WTC11 (cell line): Measurements from ENCODE around the gene FFAR1. TPM values are rescaled to one million over a fixed set of nuclear protein-coding genes. Genes with fewer than 3 reads are reported as not detected.

Source experiments
- ATAC-seq: fragments of 200-7000 bp; cut with Tn5 transposase; 2 replicates; pipeline ENCODE4 v1.10.0; 2021; ENCODE audit warnings: mild to moderate bottlenecking, moderate library complexity
- CTCF ChIA-PET: fragments of 300-600 bp; sonication (Branson Sonifier 250); formaldehyde crosslinking; loops from one replicate; lab custom pipeline; 2021; ENCODE audit warnings: antibody characterized with exemption; lab: Charles Lee
- POLR2A ChIA-PET: fragments of 350-600 bp; sonication (Branson Sonifier 250); formaldehyde crosslinking; loops from one replicate; lab custom pipeline; 2021; ENCODE audit warnings: antibody characterized with exemption; lab: Charles Lee
- DNase-seq: peaks from one replicate; pipeline ENCODE4 v3.0.0; 2021; ENCODE audit warnings: low spot score
- H3K27ac Mint-ChIP-seq: 2 replicates; pipeline ENCODE4 v1.8.0; 2021; ENCODE audit warnings: mixed read lengths
- H3K27me3 Mint-ChIP-seq: 2 replicates; pipeline ENCODE4 v1.8.0; 2021; ENCODE audit warnings: low read depth, mild to moderate bottlenecking, moderate library complexity, mixed read lengths
- H3K36me3 Mint-ChIP-seq: 2 replicates; pipeline ENCODE4 v1.8.0; 2021; ENCODE audit warnings: mixed read lengths
- H3K4me1 Mint-ChIP-seq: 2 replicates; pipeline ENCODE4 v1.8.0; 2022; ENCODE audit warnings: mixed read lengths
- H3K4me3 Mint-ChIP-seq: 2 replicates; pipeline ENCODE4 v1.8.0; 2021; ENCODE audit warnings: mild to moderate bottlenecking, moderate library complexity, mixed read lengths
- H3K9me3 Mint-ChIP-seq: 2 replicates; pipeline ENCODE4 v1.8.0; 2021; ENCODE audit warnings: mixed read lengths
- ATF1 ChIP-seq: sonication (generic); formaldehyde crosslinking; IDR thresholded peaks from 2 replicates; pipeline ENCODE4 v1.8.1; 2023; ENCODE audit warnings: mild to moderate bottlenecking, moderate library complexity, missing genetic modification reagents
- ESRRA ChIP-seq: sonication (generic); formaldehyde crosslinking; IDR thresholded peaks from 2 replicates; pipeline ENCODE4 v1.8.1; 2022; ENCODE audit warnings: mild to moderate bottlenecking, missing genetic modification reagents, borderline replicate concordance
- FOXK1 ChIP-seq: sonication (generic); formaldehyde crosslinking; IDR thresholded peaks from 2 replicates; pipeline ENCODE4 v1.8.0; 2022; ENCODE audit warnings: mild to moderate bottlenecking, moderate library complexity, missing genetic modification reagents
- JUN ChIP-seq: sonication (generic); formaldehyde crosslinking; IDR thresholded peaks from 2 replicates; pipeline ENCODE4 v1.8.0; 2023; ENCODE audit warnings: mild to moderate bottlenecking, missing genetic modification reagents
- NFYB ChIP-seq: sonication (generic); formaldehyde crosslinking; conservative IDR thresholded peaks from 2 replicates; pipeline ENCODE4 v1.8.0; 2022; ENCODE audit warnings: low read depth, missing genetic modification reagents
- NR1H2 ChIP-seq: sonication (generic); formaldehyde crosslinking; IDR thresholded peaks from 2 replicates; pipeline ENCODE4 v1.9.0; 2021; ENCODE audit warnings: mild to moderate bottlenecking, moderate library complexity, missing genetic modification reagents
- TEAD4 ChIP-seq: sonication (generic); formaldehyde crosslinking; IDR thresholded peaks from 2 replicates; pipeline ENCODE4 v1.8.0; 2022; ENCODE audit warnings: mild to moderate bottlenecking, missing genetic modification reagents
- ZBTB21 ChIP-seq: sonication (generic); formaldehyde crosslinking; IDR thresholded peaks from 2 replicates; pipeline ENCODE4 v1.8.1; 2023; ENCODE audit warnings: mild to moderate bottlenecking, missing genetic modification reagents, borderline replicate concordance
- ZNF219 ChIP-seq: sonication (generic); formaldehyde crosslinking; IDR thresholded peaks from 2 replicates; pipeline ENCODE4 v1.8.0; 2023; ENCODE audit warnings: missing genetic modification reagents, mild to moderate bottlenecking, borderline replicate concordance
- ZNF396 ChIP-seq: fragments of 250-450 bp; sonication (Bioruptor Pico); IDR thresholded peaks from 2 replicates; pipeline ENCODE4 v1.8.0; 2021; ENCODE audit warnings: mild to moderate bottlenecking, moderate library complexity, borderline replicate concordance
- total RNA-seq: library from RNA; stranded (reverse); gene quantifications from 3 replicates; pipeline ENCODE4 v1.2.3, GENCODE V29; 2021
- TF ChIP-seq, protein P1 (sequence below): sonication (generic); formaldehyde crosslinking; IDR thresholded peaks from 2 replicates; pipeline ENCODE4 v1.8.1; 2022; ENCODE audit warnings: low read depth, missing genetic modification reagents, borderline replicate concordance
- TF ChIP-seq, protein P2 (sequence below): sonication (generic); formaldehyde crosslinking; IDR thresholded peaks from 2 replicates; pipeline ENCODE4 v1.8.1; 2023; ENCODE audit warnings: mild to moderate bottlenecking, missing genetic modification reagents, borderline replicate concordance
- TF ChIP-seq, protein P3 (sequence below): fragments of 250-450 bp; sonication (Bioruptor Pico); IDR thresholded peaks from 2 replicates; pipeline ENCODE4 v1.9.0; 2021; ENCODE audit warnings: mild to moderate bottlenecking, borderline replicate concordance
- TF ChIP-seq, protein P4 (sequence below): sonication (generic); formaldehyde crosslinking; IDR thresholded peaks from 2 replicates; pipeline ENCODE4 v1.8.0; 2023; ENCODE audit warnings: missing genetic modification reagents, mild to moderate bottlenecking, borderline replicate concordance
- TF ChIP-seq, protein P5 (sequence below): sonication (generic); formaldehyde crosslinking; IDR thresholded peaks from 2 replicates; pipeline ENCODE4 v1.8.0; 2023; ENCODE audit warnings: missing genetic modification reagents

FFAR1 gene
- total RNA-seq, 1 experiment from 2014 or later = 0.07 TPM

DNA sequence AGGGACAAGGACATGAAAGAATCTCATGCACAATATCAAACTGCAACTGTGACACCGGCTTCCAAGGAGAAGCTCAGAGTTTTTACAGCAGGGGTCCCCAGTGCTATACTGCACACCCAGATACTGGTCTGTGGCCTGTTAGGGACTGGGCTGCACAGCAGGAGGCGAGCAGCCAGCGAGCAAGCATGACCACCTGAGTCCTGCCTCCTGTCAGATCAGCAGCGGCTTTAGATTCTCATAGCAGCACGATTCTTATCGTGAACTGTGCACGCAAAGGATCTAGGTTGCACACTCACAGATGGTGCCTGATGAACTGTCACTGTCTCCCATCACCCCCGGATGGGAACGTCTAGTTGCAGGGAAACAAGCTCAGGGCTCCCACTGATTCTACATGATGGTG lies 31.8 kb upstream of the FFAR1 start:
- TF ChIP-seq JUN (CRISPR knock-in tag) (no peak), ZNF396 (no peak), NR1H2 (CRISPR knock-in tag) (no peak), NFYB (no peak), ZNF219 (CRISPR knock-in tag) (no peak), ATF1 (CRISPR knock-in tag) (no peak), FOXK1 (CRISPR knock-in tag) (no peak), ESRRA (CRISPR knock-in tag) (no peak), TEAD4 (CRISPR knock-in tag) (no peak), ZBTB21 (CRISPR knock-in tag) (no peak)
- TF ChIP-seq, protein P1, sequence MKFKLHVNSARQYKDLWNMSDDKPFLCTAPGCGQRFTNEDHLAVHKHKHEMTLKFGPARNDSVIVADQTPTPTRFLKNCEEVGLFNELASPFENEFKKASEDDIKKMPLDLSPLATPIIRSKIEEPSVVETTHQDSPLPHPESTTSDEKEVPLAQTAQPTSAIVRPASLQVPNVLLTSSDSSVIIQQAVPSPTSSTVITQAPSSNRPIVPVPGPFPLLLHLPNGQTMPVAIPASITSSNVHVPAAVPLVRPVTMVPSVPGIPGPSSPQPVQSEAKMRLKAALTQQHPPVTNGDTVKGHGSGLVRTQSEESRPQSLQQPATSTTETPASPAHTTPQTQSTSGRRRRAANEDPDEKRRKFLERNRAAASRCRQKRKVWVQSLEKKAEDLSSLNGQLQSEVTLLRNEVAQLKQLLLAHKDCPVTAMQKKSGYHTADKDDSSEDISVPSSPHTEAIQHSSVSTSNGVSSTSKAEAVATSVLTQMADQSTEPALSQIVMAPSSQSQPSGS (CRISPR knock-in tag) = no peak
- TF ChIP-seq, protein P2, sequence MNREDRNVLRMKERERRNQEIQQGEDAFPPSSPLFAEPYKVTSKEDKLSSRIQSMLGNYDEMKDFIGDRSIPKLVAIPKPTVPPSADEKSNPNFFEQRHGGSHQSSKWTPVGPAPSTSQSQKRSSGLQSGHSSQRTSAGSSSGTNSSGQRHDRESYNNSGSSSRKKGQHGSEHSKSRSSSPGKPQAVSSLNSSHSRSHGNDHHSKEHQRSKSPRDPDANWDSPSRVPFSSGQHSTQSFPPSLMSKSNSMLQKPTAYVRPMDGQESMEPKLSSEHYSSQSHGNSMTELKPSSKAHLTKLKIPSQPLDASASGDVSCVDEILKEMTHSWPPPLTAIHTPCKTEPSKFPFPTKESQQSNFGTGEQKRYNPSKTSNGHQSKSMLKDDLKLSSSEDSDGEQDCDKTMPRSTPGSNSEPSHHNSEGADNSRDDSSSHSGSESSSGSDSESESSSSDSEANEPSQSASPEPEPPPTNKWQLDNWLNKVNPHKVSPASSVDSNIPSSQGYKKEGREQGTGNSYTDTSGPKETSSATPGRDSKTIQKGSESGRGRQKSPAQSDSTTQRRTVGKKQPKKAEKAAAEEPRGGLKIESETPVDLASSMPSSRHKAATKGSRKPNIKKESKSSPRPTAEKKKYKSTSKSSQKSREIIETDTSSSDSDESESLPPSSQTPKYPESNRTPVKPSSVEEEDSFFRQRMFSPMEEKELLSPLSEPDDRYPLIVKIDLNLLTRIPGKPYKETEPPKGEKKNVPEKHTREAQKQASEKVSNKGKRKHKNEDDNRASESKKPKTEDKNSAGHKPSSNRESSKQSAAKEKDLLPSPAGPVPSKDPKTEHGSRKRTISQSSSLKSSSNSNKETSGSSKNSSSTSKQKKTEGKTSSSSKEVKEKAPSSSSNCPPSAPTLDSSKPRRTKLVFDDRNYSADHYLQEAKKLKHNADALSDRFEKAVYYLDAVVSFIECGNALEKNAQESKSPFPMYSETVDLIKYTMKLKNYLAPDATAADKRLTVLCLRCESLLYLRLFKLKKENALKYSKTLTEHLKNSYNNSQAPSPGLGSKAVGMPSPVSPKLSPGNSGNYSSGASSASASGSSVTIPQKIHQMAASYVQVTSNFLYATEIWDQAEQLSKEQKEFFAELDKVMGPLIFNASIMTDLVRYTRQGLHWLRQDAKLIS (CRISPR knock-in tag) = no peak
- TF ChIP-seq, protein P3, sequence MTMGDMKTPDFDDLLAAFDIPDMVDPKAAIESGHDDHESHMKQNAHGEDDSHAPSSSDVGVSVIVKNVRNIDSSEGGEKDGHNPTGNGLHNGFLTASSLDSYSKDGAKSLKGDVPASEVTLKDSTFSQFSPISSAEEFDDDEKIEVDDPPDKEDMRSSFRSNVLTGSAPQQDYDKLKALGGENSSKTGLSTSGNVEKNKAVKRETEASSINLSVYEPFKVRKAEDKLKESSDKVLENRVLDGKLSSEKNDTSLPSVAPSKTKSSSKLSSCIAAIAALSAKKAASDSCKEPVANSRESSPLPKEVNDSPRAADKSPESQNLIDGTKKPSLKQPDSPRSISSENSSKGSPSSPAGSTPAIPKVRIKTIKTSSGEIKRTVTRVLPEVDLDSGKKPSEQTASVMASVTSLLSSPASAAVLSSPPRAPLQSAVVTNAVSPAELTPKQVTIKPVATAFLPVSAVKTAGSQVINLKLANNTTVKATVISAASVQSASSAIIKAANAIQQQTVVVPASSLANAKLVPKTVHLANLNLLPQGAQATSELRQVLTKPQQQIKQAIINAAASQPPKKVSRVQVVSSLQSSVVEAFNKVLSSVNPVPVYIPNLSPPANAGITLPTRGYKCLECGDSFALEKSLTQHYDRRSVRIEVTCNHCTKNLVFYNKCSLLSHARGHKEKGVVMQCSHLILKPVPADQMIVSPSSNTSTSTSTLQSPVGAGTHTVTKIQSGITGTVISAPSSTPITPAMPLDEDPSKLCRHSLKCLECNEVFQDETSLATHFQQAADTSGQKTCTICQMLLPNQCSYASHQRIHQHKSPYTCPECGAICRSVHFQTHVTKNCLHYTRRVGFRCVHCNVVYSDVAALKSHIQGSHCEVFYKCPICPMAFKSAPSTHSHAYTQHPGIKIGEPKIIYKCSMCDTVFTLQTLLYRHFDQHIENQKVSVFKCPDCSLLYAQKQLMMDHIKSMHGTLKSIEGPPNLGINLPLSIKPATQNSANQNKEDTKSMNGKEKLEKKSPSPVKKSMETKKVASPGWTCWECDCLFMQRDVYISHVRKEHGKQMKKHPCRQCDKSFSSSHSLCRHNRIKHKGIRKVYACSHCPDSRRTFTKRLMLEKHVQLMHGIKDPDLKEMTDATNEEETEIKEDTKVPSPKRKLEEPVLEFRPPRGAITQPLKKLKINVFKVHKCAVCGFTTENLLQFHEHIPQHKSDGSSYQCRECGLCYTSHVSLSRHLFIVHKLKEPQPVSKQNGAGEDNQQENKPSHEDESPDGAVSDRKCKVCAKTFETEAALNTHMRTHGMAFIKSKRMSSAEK (CRISPR knock-in tag) = no peak
- TF ChIP-seq, protein P4, sequence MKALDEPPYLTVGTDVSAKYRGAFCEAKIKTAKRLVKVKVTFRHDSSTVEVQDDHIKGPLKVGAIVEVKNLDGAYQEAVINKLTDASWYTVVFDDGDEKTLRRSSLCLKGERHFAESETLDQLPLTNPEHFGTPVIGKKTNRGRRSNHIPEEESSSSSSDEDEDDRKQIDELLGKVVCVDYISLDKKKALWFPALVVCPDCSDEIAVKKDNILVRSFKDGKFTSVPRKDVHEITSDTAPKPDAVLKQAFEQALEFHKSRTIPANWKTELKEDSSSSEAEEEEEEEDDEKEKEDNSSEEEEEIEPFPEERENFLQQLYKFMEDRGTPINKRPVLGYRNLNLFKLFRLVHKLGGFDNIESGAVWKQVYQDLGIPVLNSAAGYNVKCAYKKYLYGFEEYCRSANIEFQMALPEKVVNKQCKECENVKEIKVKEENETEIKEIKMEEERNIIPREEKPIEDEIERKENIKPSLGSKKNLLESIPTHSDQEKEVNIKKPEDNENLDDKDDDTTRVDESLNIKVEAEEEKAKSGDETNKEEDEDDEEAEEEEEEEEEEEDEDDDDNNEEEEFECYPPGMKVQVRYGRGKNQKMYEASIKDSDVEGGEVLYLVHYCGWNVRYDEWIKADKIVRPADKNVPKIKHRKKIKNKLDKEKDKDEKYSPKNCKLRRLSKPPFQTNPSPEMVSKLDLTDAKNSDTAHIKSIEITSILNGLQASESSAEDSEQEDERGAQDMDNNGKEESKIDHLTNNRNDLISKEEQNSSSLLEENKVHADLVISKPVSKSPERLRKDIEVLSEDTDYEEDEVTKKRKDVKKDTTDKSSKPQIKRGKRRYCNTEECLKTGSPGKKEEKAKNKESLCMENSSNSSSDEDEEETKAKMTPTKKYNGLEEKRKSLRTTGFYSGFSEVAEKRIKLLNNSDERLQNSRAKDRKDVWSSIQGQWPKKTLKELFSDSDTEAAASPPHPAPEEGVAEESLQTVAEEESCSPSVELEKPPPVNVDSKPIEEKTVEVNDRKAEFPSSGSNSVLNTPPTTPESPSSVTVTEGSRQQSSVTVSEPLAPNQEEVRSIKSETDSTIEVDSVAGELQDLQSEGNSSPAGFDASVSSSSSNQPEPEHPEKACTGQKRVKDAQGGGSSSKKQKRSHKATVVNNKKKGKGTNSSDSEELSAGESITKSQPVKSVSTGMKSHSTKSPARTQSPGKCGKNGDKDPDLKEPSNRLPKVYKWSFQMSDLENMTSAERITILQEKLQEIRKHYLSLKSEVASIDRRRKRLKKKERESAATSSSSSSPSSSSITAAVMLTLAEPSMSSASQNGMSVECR (CRISPR knock-in tag) = no peak
- TF ChIP-seq, protein P5, sequence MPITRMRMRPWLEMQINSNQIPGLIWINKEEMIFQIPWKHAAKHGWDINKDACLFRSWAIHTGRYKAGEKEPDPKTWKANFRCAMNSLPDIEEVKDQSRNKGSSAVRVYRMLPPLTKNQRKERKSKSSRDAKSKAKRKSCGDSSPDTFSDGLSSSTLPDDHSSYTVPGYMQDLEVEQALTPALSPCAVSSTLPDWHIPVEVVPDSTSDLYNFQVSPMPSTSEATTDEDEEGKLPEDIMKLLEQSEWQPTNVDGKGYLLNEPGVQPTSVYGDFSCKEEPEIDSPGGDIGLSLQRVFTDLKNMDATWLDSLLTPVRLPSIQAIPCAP = no peak
- H3K27ac Mint-ChIP-seq = no peak overlapping the region
- H3K9me3 Mint-ChIP-seq = no peaks in the 10 kb centered on the region

More for the DNA sequence above, 31.8 kb upstream of the FFAR1 start:
- ChIA-PET POLR2A (no interaction called here), CTCF (interaction anchor here (0.6 to 1.0 kb wide), 3 partner anchors 9 to 37 kb away, joined by 3 read pairs; no protein-coding TSS in a partner anchor)
- Mint-ChIP-seq H3K4me3 (no peak overlapping the region), H3K36me3 (no peaks in the 10 kb centered on the region), H3K4me1 (no peaks in the 10 kb centered on the region), H3K27me3 (no peaks in the 10 kb centered on the region; the same call in 1 of the 2 replicates)
- ATAC-seq (no peak), DNase-seq (no peak)
